ENCODE data around the gene TEDC1.
A peak's percentile ranks its signal among the peaks of the same experiment; 100 is the strongest.
"Not testable (repeated sequence)": the region's sequence is repeated elsewhere in the genome, so short reads cannot be mapped to it uniquely, and the experiment has no call there.

The TEDC1 gene

GRCh38 chr14:105534586-105534985 lies 43.5 kb downstream of the TEDC1 start:
- FAIRE-seq (no peak), DNase-seq (ENCODE audit: insufficient read length, low spot score) (no peak)

- FAIRE-seq, result no peak
- DNase-seq (ENCODE audit: insufficient read length, low spot score), result no peak
These were observed 45.0 kb downstream of the TEDC1 start for GRCh38 chr14:105536051-105536450.

- DNase-seq (ENCODE audit: insufficient read length, low spot score), result no peak
- no peak for FAIRE-seq
These were observed 45.9 kb downstream of the TEDC1 start for GRCh38 chr14:105536691-105537579.

- peak; percentile 87 for DNase-seq (ENCODE audit: insufficient read length, low spot score)
- FAIRE-seq, result no peak
These were observed 46.8 kb downstream of the TEDC1 start for GRCh38 chr14:105537580-105538474.

- FAIRE-seq (no peak), DNase-seq (ENCODE audit: insufficient read length, low spot score) (no peak)
These were observed 47.5 kb downstream of the TEDC1 start for GRCh38 chr14:105538481-105539049.

- no peak for FAIRE-seq
- no peak for DNase-seq (ENCODE audit: insufficient read length, low spot score)
These were observed 49.8 kb downstream of the TEDC1 start for GRCh38 chr14:105540811-105541210.

GRCh38 chr14:105541218-105541875 lies 50.3 kb downstream of the TEDC1 start:
- FAIRE-seq (no peak), DNase-seq (ENCODE audit: insufficient read length, low spot score) (no peak)

- DNase-seq (ENCODE audit: insufficient read length, low spot score); FAIRE-seq: not testable (repeated sequence)
These were observed 54.6 kb downstream of the TEDC1 start for GRCh38 chr14:105545676-105546075.

- not testable (repeated sequence) for FAIRE-seq
These were observed 55.4 kb downstream of the TEDC1 start for GRCh38 chr14:105546410-105546809.

GRCh38 chr14:105547072-105547471 lies 56.0 kb downstream of the TEDC1 start:
- DNase-seq (ENCODE audit: insufficient read length, low spot score); FAIRE-seq: not testable (repeated sequence)

More at GRCh38 chr14:105546410-105546809, 55.4 kb downstream of the TEDC1 start:
- not testable (repeated sequence) for DNase-seq (ENCODE audit: insufficient read length, low spot score)

- no peak for DNase-seq (ENCODE audit: insufficient read length, low spot score)
- no peak for FAIRE-seq
These were observed 56.7 kb downstream of the TEDC1 start for GRCh38 chr14:105547741-105548169.

Data from GM19239 (cell line).